Stimulated activated CD8-positive, alpha-beta memory T cell treated with anti-CD3 and anti-CD28 coated beads, Interleukin-4, amount 100 ng/mL, for 24 hours (primary cell): ENCODE data around the gene PEA15.
A peak's percentile ranks its signal among the peaks of the same experiment; 100 is the strongest.

Source experiments
- DNase-seq: peaks from one replicate; pipeline ENCODE4 v3.0.0-alpha.2; 2020; ENCODE audit warnings: low read depth

Gene PEA15

DNA sequence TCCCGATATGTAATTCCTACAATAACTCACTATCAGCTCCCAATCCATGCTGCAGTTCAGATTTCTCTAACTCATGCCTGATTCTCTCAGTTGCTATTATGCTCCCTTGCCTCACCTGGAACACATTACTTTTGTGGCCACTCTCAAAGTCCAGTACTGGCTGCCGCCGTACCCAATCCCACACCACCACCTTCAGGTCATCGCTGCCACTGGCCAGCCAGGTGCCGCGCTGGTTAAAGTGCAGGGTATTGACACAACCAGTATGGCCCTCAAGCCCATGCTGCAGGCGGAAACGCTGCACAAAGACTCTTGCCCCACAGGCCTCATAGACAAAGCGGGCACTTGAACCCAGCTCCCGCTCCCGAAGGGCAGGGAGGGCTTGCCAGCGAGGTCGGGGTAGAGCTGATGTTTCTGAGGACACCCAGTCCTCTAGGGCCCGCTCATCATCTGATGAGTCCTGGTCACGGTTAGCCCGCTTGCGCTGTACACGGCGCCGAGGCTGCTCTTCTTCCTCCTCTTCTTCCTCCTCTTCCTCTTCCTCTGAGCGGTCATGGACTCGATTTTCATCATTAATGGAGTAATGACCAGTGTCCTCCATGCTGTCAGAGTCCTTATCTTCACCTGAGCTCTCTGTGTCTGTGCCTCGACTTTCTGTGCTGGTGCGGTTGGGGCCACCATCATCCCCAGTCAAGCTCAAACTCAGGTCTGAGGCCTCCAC lies 34.6 kb downstream of the PEA15 start:
- DNase-seq, result no peak

DNA sequence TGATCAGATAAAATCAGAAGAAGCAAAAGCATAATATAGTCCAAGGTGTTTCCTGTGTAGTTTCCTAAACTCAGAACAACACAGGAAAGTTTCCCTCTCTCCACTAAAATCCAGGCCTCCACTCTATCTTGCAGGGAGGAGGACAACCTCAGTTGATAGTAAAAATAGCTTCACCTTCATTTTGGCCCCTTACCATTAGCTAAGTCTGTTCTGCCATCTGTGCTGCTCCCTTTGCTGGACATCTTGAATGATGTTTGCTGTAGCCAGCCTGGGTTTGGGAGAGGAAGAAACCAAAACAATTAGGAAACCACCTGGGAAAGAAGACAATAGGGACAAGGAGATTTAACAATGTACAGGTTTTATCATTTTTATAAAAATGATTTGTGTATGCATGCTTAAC lies 38.6 kb downstream of the PEA15 start:
- DNase-seq, result no peak

DNA sequence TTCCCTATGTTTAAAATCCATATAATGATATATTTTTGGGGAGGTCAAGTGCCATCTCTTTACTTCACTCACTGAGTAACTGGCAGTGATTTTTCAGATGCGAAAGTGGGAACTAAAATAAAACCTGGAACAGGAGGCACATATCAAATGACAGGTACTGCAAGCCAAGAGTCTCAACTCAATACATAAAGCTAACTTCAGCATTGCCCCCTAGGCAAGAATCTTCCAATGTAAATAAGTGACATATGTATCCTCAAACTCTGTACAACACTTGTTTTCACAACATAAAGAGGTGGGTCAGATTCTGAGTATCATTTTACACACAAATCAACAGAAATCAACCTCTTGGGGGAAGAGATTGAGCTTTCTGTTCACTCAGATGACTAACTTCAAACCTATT lies 39.0 kb downstream of the PEA15 start:
- DNase-seq, result no peak

DNA sequence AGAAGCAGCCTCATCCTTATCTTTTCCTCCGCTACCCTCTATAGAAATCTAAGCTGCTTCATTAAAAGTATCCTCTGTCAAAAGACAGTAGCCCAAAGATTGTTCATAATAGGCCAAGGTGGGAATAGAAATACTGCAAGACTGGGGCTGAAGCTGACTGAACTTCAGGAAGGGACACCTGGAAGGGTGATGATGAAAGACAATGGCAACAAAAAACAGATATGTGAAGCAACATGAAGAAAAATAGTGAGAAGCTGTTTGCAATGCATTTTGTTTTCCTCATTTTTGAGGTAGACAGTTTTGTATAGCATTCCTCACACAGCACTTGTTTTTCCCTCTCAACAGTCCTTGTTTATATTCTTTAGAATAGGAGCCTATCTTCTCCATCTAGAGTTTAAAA lies 40.2 kb downstream of the PEA15 start:
- DNase-seq, result no peak

DNA sequence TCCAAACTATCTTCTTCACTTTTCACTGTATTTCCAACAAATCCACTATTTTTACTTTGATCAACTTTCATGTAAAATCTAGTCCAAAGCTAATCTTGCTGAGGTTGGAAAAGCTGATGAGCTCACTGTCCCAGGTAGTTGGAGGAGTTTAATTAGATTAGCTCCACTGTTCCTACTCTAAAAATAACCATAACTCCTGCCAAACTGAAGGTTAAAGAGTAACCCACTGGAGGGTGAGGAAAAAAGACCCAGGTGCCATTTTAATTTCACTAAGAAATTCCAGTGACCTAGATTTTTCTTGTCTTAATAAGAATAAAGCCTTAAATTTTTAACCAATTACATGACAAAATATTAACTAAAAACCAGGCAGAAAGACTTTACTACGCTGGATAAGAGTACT lies 41.9 kb downstream of the PEA15 start:
- DNase-seq, result no peak

DNA sequence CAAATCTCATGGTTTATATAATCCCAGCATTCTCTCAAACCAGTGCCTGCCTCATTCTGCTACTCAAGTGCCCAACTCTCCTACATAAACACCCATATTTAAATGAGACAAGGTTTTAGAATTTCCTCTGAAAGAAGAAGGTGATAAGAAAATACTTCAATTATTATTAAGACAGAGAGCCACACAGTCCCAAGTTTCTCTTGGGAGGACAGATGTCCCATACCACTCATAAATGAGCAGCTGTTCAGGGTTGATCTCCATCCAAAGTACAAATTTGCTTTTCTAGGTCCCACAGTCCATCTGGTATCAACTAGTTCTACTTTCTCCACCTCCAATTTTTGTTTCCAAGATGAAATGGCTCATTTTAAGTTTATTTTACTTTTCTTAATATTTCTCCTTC lies 45.8 kb downstream of the PEA15 start:
- DNase-seq, result no peak

DNA sequence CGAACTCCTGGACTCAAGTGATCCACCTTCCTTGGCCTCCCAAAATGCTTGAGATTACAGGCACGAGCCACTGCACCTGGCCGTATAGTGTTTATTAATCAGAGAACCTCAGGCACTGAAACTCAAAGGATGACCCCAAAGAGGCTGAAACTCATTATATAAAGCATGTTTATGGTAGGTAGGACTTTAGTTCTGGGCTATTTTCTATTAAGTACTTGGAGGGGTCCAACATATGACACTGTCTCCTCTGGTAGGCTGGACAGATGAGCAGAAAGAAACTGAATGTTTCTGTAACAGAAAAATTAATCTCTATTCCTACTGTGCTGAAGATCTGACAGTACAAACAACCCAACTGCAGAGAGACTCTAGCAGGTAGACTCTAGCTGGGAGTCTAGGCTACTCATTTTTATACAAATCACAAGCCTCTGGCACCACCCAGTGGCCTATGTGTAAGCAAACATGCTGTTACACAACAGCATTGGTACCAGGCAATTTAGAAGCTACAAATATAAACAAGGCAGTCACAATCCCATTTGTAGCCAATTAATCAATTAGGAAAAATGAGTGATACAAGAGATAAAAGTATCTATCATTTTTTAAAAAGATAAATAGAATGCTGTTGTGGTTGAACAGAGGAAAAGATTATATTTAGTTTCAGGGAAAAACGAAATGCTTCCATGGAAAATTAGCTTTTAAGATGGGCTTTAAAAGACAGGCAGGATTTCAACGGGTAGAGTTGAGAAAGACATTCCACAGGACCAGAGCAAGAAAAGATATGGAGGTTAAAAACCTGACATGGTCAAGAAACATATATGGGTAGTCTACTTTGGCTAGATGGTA lies 46.7 kb downstream of the PEA15 start:
- DNase-seq, result no peak

DNA sequence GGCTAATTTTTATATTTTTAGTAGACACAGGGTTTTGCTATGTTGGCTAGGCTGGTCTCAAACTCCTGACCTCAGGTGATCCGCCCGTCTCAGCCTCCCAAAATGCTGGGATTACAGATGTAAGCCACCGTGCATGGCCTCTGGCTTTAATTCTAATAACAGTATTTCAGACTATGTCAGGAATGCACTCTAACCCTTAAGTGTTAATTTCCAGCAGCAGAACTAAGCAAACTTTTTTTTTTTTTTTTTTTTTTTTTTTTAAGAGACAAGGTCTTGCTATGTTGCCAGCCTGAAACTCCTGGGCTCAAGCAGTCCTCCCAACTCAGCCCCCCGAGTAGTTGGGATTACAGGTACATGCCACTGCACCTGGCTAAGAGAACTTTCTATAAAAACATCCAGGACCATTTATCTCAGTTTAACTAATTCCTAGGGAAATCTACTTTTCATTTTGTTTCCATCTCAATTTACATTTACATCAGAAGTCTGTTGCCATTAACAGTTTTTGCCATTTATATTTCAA lies 50.7 kb downstream of the PEA15 start:
- no peak for DNase-seq

DNA sequence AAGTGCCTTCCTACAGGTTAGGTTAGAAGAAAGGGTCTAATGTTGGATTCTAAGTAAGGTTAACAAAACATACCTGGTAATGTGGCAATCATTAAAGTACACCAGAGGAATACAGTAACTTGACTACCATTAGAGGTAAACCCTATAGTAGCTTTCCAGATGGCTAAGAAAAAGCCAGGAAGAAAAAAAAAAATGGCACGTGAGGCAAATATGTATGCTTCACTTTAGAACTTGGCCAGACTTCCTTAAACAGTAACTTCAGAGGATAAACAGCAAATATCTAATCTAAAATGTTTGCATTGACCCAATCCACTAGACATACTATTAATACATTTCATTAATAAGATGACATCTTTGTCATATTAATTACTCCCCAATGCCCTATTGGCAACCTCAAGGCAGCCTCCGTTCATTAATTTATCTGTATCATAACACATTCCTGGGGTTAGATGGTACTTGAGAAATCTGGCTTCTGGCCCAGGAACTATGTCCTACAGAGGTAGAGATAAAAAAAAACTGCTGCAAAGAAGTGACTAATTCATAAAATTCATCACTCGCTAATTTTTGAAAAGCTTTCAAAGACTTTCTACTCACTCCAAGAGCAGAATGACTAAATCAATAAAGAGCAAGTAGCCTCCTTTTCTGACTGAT lies 51.3 kb downstream of the PEA15 start:
- no peak for DNase-seq

DNA sequence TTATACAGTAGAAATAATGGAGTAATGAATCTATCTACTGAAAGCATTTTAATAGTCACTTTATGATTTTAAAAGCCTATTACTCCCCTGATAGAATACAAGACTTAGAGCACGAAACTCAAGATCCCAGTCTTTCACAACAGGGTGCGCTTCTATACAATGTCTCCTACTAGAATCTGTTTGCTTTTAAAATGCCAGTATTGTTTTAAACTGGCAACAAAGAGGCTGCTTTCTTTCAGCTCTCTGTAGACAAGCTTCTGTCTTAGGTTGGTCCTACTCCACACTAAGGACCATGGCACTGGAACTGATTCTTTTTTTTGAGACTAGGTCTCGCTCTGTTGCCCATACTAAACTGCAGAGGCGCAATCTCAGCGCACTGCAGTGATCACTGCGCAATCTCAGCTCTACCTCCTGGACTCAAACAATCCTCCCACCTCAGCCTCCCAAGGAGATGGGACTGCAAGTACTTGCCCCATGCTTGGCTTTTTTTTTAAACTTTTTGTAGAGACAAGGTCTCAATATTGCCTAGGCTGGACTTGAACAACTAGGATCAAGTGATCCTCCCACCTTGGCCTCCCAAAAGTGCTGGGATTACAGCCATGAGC lies 52.3 kb downstream of the PEA15 start:
- DNase-seq, result no peak

DNA sequence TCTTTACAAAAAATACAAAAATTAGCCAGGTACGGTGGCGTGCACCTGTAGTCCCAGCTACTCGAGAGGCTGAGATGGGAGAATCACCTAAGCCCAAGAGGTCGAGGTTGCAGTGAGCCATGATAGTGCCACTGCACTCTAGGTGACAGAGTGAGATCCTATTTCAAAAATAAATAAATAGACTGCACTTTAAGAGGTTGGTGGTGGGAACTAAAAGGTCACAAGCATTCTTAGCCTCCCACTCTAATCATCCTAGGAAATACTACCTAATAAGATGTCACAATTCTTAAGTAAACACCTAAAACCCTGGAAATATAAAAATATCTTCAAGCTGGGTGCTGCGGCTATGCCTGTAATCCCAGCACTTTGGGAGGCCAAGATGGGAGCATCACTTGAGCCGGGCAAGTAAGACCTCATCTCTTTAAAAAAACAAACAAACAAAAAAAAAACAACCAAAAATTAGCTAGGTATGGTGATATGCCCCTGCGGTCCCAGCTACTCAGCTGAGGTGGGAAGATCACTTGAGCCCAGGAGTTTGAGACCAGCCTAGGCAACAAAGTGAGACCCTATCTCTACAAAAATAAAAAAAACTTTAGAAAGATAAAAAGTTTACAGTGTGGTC lies 53.1 kb downstream of the PEA15 start:
- no peak for DNase-seq

DNA sequence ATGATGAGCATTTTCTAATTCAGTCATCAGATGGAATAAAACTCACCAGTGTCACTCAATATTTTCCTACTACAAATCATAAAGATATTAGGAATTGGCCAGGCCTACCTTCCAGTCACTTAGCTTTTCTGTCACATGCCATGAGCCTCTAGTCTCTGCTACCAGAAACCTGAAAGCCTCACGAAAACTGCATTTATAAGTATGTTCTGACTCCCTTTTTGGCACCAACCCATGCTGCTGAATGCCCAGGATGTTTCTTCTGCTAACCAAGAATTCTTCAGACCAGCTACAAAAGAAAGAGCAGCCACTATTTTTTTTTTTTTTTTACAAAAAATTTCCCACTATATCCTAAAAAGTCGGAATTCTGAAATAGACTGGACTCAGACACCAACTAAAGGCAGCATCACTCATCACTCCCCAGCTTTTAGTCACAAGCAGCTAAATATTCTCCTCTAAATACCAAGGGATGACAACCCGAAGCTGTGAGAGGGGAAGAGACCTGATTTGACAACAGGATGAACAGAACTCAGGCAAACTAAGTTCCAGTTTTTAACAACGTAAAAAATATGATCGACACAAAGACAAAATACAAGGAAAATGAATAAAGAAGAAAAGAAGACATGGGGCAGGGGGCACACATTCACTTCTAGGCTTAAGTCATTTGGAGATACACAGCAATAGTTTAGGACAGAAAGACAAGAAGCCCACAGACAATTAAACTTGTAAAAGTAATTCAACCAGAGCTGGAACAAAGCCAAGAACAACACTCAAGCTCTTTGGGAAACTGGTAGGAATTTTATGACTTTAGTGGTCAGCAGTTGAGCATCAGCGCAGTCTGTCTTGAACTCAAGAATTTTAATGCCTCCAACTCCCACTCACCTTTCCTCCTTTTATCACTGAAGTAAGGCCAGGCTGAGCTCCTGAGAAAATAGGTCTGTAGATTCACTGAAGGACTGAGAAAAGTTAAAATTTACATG lies 55.5 kb downstream of the PEA15 start:
- no peak for DNase-seq

DNA sequence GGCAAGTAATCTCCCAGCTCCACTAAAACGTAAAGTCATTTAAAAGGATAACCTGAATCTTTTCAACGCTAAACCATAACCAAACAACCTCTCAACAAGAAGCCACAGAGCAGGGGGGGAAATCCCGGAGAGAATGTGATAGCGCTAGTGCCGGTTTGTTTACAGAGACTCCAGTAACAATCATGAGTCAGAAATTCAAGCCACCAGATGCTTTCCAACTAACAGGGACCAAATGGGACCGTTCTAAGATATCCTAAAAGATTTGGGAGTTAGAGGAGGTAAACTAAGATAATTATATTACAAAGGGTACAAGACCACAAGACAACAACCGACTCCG lies 56.3 kb downstream of the PEA15 start:
- peak; percentile 53 for DNase-seq

DNA sequence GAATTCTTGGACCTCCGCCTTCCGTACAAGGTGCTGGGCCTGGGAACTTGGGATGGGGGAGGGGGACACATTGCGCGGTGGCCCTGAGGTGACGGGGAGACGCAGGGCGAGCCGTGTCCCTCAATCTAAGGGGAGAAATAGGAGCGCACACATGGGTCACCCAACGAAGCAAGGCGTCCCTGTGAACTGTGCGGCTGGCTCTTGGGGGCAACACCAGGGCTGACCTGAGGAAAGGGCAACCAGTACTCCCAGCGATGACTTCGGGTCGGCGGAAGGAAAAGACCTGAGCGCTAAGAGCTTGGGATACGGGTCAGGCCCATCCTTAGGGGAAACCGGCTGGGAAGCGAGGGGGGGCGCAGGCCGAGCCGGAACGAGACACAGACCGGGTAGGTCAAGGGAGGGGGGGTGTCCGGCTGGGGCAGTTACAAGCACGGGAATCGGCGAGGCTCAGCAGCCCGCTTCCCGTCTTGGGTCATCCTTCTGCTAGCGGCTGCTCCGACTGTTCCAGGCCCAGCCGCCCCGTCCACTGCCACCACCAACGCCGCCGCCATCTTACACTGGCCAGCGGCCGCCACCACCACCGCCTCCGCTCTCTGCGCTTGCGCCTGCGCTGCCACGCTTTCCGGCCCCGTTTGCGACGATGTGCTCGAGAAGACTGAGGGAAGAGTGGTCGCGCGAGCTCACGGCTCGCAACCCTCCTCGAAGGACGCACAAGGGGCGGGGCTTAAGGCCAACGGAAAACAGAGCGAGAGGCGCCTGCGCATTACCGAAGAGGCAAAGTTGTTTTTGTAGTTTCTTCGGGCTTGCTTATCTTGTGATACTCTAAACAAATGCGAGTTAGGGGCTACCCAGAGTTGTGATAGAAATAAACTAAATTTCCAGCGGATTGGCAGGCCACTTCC lies 57.0 kb downstream of the PEA15 start, which contains the start of gene DCAF8:
Gene DCAF8 (minus strand): TSS at position 657 of the 902 bp plus-strand sequence. CDS start 18,541 bp downstream, outside the sequence.
- DNase-seq, result peak; percentile 97

DNA sequence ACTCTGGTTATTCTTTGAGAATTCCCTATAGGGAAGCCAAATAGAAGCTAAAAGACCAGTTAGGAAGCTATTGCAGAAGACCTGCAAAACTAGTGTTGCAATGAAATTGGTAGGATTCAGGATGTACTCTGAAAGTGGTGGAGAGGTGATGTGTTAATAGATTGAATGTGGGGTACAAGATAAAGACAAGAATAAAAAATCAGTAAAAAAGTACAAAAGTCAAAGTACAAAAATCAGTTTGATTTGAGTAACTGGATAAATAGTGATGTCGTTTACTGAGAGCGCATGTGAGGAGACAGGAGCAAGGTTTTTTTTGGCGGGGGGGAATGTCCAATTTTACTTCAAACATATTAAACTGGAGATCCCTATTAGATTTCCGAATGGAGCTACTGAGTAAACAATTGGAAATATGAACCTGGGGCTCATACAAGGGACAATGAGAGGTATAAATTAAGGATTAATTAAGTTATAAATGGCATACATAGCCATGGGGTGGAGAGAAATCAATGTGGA lies 59.7 kb downstream of the PEA15 start:
- no peak for DNase-seq
